K562 treated with DMSO at 1 percent for 48 hours (cell line): ENCODE results near the gene KARS1. TPM values are rescaled to one million over a fixed set of nuclear protein-coding genes. Genes with fewer than 3 reads are reported as not detected.

Experiments used
- total RNA-seq: library from RNA; unstranded; fragments of 300-600 nt; gene quantifications from 2 replicates; pipeline ENCODE4 v1.2.3, GENCODE V29; 2022; ENCODE audit warnings: low replicate concordance; ENCODE audit errors: extremely low read depth

The KARS1 gene
- total RNA-seq, result not detected in 2 replicates

DNA sequence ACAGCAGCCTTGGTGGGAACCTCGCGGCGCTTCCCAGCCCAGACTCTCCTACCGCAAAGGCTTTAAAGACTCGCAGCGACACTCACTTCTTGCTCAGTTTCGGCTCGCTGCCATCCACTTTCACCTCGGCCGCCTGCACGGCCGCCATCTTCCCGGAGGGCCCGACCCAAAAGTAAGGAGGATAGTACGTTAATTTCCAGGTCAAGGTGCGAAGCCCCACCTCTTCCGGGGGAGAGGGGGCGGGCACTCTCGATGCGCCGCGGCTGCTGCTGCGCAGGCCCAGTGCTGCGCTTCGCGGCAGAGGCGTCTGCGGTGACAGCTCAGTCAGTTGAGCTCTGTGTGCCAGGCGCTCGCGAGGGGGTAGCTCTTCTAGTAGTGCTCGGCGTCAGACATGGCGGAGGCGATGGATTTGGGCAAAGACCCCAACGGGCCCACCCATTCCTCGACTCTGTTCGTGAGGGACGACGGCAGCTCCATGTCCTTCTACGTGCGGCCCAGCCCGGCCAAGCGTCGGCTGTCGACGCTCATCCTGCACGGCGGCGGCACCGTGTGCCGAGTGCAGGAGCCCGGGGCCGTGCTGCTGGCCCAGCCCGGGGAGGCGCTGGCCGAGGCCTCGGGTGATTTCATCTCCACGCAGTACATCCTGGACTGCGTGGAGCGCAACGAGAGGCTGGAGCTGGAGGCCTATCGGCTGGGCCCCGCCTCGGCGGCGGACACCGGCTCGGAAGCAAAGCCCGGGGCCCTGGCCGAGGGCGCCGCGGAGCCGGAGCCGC, at the start of gene KARS1, which contains the start of gene TERF2IP:
Gene KARS1 (minus strand): TSS at position 174 of the 773 bp plus-strand sequence. CDS start 26 bp downstream, at position 148.
Gene TERF2IP (plus strand): TSS at position 282 of the 773 bp plus-strand sequence. CDS start 110 bp downstream, at position 392.

GRCh38 chr16:75676909-75677308, 29.4 kb upstream of the KARS1 start, which contains the start of gene CPHXL2:
CPHXL2 (minus strand) TSS chr16:75677009; CDS start chr16:75676999, 10 bp downstream.

GRCh38 chr16:75622761-75623605, 24.5 kb downstream of the KARS1 start, which contains the start of gene ADAT1:
ADAT1 (minus strand) TSS chr16:75623281; CDS start chr16:75620799, 2,482 bp downstream.

Other genes with a start within 250 kb of the KARS1 start
- gene CFDP1, start 214.2 kb downstream of the KARS1 start, total RNA-seq, result not detected in 2 replicates
- gene TMEM170A, start 183.0 kb downstream of the KARS1 start, total RNA-seq, result not detected in 2 replicates
- not detected in 2 replicates for gene CHST6, start 152.2 kb downstream of the KARS1 start, total RNA-seq
- gene CHST5, start 111.6 kb downstream of the KARS1 start, total RNA-seq, result not detected in 2 replicates
- gene TMEM231, start 91.4 kb downstream of the KARS1 start, total RNA-seq, result not detected in 2 replicates
- gene GABARAPL2, start 81.3 kb downstream of the KARS1 start, total RNA-seq, result not detected in 2 replicates
- not detected in 2 replicates for gene ADAT1, start 24.4 kb downstream of the KARS1 start, total RNA-seq
- not detected in 2 replicates for gene TERF2IP, start 108 bp upstream of the KARS1 start, total RNA-seq
- not detected in 2 replicates for gene CPHXL2, start 29.3 kb upstream of the KARS1 start, total RNA-seq
- not detected in 2 replicates for gene DUXB, start 53.8 kb upstream of the KARS1 start, total RNA-seq
- gene CPHXL, start 78.8 kb upstream of the KARS1 start, total RNA-seq, result not detected in 2 replicates